Tibial nerve (tissue), 4 donors: ENCODE data around the gene SNX18. TPM values are rescaled to one million over a fixed set of nuclear protein-coding genes. Genes with fewer than 3 reads are reported as not detected.

Experiments used
- DNase-seq, 2 donors: peaks; one replicate each; pipeline ENCODE4 v3.0.0-alpha.2; 2019; ENCODE audit warnings: low spot score in 2 of 2
- H3K27ac ChIP-seq, 4 donors: fragments of 200-600 bp; sonication (generic) in 3 of 4; one replicate each; pipeline ENCODE4 v1.5.1; 2017 to 2019; ENCODE audit warnings: mild to moderate bottlenecking in 1 of 4
- H3K27me3 ChIP-seq, 2 donors: fragments of 200-600 bp; sonication (generic) in 1 of 2; one replicate each; pipeline versions ENCODE4 v1.5.1 to v1.6.0; 2017 to 2019
- H3K36me3 ChIP-seq, 3 donors: fragments of 200-600 bp; sonication (generic); one replicate each; pipeline ENCODE4 v1.5.1; 2018 to 2019
- H3K4me1 ChIP-seq, 4 donors: fragments of 200-600 bp; sonication (generic) in 3 of 4; one replicate each; pipeline ENCODE4 v1.5.1; 2017 to 2019
- H3K4me3 ChIP-seq, 4 donors: fragments of 200-600 bp; sonication (generic) in 3 of 4; one replicate each; pipeline ENCODE4 v1.5.1; 2017 to 2019; ENCODE audit warnings: mild to moderate bottlenecking in 1 of 4, moderate library complexity in 1 of 4
- H3K9me3 ChIP-seq, 4 donors: fragments of 200-600 bp; sonication (generic) in 3 of 4; one replicate each; pipeline ENCODE4 v1.5.1; 2017 to 2019
- EP300 ChIP-seq, 2 donors: sonication (generic); formaldehyde crosslinking; IDR thresholded peaks; one replicate each; pipeline ENCODE4 v1.6.1; 2017; ENCODE audit warnings: antibody characterized with exemption in 2 of 2, mild to moderate bottlenecking in 1 of 2
- POLR2A ChIP-seq, 2 donors: fragments of 450-650 bp; IDR thresholded peaks; one replicate each; pipeline ENCODE4 v1.6.1; 2017; ENCODE audit warnings: antibody characterized with exemption in 2 of 2, mild to moderate bottlenecking in 2 of 2, moderate library complexity in 2 of 2
- WGBS, 2 donors: methylation state at CpG; one replicate each; pipeline ENCODE4 v1.1.5; 2018; 5-methylcytosine and 5-hydroxymethylcytosine counted together
- total RNA-seq, 4 donors: library from RNA; depleted of rRNA; stranded (reverse); fragments of >200 nt; gene quantifications; one replicate each; pipeline ENCODE4 v1.1.0, GENCODE V29; 2016
- TF ChIP-seq, protein P1 (sequence below), 5 experiments: fragments of 200-600 bp in 3 of 5; fragments of 450-650 bp in 2 of 5; sonication (generic) in 3 of 5; IDR thresholded peaks; one replicate each; pipeline ENCODE4 v1.5.1; 2016 to 2019; ENCODE audit warnings: antibody characterized with exemption in 5 of 5, mild to moderate bottlenecking in 3 of 5, moderate library complexity in 2 of 5

SNX18 gene
- total RNA-seq, 4 donors from 2014 or later, result 39.3 to 61.5 (median 45.6) TPM

DNA sequence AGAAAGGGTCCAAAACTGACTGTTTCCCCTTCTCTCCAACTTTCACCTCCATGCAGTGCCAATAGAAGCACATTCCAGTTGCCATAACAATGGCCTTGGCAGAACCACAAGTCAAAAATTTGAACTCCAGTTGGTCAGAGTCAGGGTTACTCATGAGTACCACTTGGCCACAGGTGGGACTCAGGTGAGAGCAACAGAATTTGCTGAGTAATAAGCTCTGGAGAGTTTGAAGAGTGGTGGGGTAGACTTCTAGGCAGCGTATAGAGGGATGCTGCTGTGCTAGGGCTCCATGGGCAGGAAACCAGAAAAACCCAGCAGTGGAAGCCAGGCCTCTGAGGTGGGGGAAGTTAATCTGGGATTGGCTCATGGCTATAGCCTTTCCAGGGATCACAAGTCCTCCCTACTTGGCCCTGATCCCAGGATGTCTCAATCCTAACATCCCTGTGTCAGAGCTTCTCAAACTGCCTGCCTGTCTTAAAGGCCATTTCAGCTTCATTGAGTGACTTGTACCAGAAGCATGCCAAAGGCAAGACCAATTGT, 30.2 kb downstream of the SNX18 start:
- Histone ChIP-seq H3K27me3 (no peaks in the 10 kb centered on the region), H3K9me3 (no peaks in the 10 kb centered on the region), H3K36me3 (peaks cover 0 to 13% (median 0%) of the 10 kb centered on the region in 3 donors), H3K27ac (no peak overlapping the region), H3K4me1 (peaks cover 0 to 30% (median 3%) of the 10 kb centered on the region in 4 donors), H3K4me3 (no peak overlapping the region)
- TF ChIP-seq, protein P1, sequence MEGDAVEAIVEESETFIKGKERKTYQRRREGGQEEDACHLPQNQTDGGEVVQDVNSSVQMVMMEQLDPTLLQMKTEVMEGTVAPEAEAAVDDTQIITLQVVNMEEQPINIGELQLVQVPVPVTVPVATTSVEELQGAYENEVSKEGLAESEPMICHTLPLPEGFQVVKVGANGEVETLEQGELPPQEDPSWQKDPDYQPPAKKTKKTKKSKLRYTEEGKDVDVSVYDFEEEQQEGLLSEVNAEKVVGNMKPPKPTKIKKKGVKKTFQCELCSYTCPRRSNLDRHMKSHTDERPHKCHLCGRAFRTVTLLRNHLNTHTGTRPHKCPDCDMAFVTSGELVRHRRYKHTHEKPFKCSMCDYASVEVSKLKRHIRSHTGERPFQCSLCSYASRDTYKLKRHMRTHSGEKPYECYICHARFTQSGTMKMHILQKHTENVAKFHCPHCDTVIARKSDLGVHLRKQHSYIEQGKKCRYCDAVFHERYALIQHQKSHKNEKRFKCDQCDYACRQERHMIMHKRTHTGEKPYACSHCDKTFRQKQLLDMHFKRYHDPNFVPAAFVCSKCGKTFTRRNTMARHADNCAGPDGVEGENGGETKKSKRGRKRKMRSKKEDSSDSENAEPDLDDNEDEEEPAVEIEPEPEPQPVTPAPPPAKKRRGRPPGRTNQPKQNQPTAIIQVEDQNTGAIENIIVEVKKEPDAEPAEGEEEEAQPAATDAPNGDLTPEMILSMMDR (IDR thresholded peaks at IDR 0.05), result no peak
- TF ChIP-seq EP300 (IDR thresholded peaks at IDR 0.05), result peak in 1 of 2 donors; percentile 53
- 85 to 88% methylated on average over 1 of the region's 1 CpG for WGBS, 2 donors
- peak; percentile 37 to 84 for DNase-seq

DNA sequence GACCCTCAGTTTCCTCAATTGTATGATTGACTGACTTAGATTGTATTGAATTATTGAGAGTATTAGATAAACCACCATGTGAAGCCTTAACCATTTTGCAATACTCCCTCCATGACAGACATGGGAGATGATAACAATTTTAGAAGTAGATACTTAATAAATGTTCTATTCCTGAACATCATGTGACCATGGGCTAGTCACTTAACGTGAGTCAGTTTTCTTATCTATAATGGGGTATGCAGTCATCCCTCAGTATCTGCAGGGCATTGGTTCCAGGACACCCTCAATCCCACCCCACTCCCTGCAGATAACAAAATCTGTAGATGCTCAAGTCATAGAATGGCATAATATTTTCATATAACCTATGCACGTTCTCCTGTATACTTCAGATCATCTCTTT, 31.0 kb downstream of the SNX18 start:
- H3K27me3 ChIP-seq, result no peaks in the 10 kb centered on the region
- DNase-seq, result no peak
- 79 to 87% methylated on average over 2 of the region's 2 CpGs for WGBS, 2 donors
- H3K36me3 ChIP-seq, result peaks cover 0 to 13% (median 0%) of the 10 kb centered on the region in 3 donors
- H3K4me3 ChIP-seq, result no peak overlapping the region
- no peak overlapping the region for H3K27ac ChIP-seq
- no peak for TF ChIP-seq POLR2A (IDR thresholded peaks at IDR 0.05)
- TF ChIP-seq, protein P1 (IDR thresholded peaks at IDR 0.05), result no peak
- TF ChIP-seq EP300 (IDR thresholded peaks at IDR 0.05), result no peak
- H3K9me3 ChIP-seq, result no peaks in the 10 kb centered on the region
- peaks cover 0 to 28% (median 3%) of the 10 kb centered on the region in 4 donors for H3K4me1 ChIP-seq

DNA sequence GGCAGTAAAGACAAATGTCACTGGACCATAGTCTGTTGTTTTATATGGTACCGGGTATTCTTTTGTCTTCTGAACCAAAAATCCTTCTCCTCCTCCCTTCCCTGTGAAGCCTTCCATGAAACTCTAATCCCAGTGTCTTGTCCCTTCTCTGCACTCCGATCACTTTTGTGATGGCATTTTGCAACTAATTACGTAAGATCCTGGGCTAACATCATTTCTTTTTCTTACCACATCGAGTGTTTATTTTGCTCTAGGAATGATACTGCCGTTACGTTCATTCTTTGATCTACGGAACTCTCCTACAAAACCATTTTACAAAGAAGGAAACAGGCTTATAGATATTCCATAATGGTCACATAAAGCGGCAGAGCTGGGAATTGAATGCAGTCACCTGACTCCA, 33.7 kb downstream of the SNX18 start:
- Histone ChIP-seq H3K4me1 (peaks cover 0 to 45% (median 8%) of the 10 kb centered on the region in 4 donors), H3K9me3 (no peaks in the 10 kb centered on the region), H3K36me3 (peaks cover 0 to 13% (median 0%) of the 10 kb centered on the region in 3 donors), H3K4me3 (no peak overlapping the region), H3K27me3 (no peaks in the 10 kb centered on the region), H3K27ac (peak overlapping the region in 2 of 4 donors; percentile 60 to 79)
- no peak for DNase-seq
- WGBS, 2 donors, result 70% methylated on average over 8 of the region's 8 CpGs
- TF ChIP-seq, protein P1 (IDR thresholded peaks at IDR 0.05), result no peak
- TF ChIP-seq POLR2A (IDR thresholded peaks at IDR 0.05), result no peak
- TF ChIP-seq EP300 (IDR thresholded peaks at IDR 0.05), result no peak

DNA sequence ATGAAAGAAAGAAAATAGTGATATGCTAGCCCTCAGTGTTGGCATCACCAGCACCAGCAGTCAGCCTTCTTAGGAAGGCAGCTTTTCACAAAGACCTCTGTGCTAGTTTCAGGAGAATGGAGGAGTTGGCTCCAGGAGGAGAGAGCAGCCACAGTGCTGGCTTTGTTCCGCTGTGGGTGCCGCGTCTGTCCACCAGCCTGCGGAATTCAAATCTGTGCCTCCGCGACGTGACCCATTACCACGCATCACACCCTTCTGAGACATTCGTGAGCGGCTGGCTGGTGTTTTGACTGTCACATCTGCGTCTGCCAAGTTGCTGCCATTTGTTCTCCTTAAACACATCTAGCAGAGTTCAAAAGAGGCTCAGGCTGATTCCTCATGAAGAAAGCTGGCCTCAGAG, 34.4 kb downstream of the SNX18 start:
- TF ChIP-seq EP300 (IDR thresholded peaks at IDR 0.05), result peak in 1 of 2 donors; percentile 65
- TF ChIP-seq, protein P1 (IDR thresholded peaks at IDR 0.05), result no peak
- peak overlapping the region in 2 of 4 donors; percentile 60 to 79 for H3K27ac ChIP-seq
- peaks cover 0 to 9% (median 0%) of the 10 kb centered on the region in 3 donors for H3K36me3 ChIP-seq
- no peaks in the 10 kb centered on the region for H3K27me3 ChIP-seq
- peaks cover 0 to 47% (median 8%) of the 10 kb centered on the region in 4 donors for H3K4me1 ChIP-seq
- DNase-seq, result no peak
- no peak overlapping the region for H3K4me3 ChIP-seq
- no peaks in the 10 kb centered on the region for H3K9me3 ChIP-seq
- WGBS, 2 donors, result 61 to 69% methylated on average over 9 to 11 of the region's 11 CpGs

DNA sequence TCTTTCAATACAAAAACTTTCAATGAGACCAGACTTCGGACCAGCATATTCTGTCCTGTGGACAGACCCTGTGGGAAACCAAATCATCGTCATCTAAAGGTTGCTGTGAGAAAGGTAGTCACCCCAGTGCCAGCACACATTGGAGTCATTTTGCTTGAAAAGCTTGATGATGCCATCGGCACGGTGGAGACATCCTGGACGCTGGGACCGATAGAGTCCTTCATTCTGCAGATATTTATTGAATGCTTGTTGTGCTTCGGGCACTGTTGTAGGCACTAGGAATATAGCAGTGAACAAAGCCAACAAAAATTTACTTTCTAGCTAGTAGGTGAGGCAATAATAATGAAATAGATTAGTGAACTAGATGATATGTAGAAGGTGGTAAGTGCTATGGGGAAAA, 34.9 kb downstream of the SNX18 start:
- 73 to 78% methylated on average over 7 of the region's 7 CpGs for WGBS, 2 donors
- H3K36me3 ChIP-seq, result peaks cover 0 to 7% (median 0%) of the 10 kb centered on the region in 3 donors
- no peaks in the 10 kb centered on the region for H3K9me3 ChIP-seq
- no peak for DNase-seq
- TF ChIP-seq POLR2A (IDR thresholded peaks at IDR 0.05) (no peak), EP300 (IDR thresholded peaks at IDR 0.05) (no peak)
- TF ChIP-seq, protein P1 (IDR thresholded peaks at IDR 0.05), result no peak
- no peak overlapping the region for H3K4me3 ChIP-seq
- peak overlapping the region in 2 of 4 donors; percentile 14 to 79 for H3K27ac ChIP-seq
- no peaks in the 10 kb centered on the region for H3K27me3 ChIP-seq
- H3K4me1 ChIP-seq, result peaks cover 0 to 46% (median 8%) of the 10 kb centered on the region in 4 donors
